K562 treated with DMSO at 1 percent for 48 hours (cell line): ENCODE data around the gene ZNF222. TPM values are rescaled to one million over a fixed set of nuclear protein-coding genes. Genes with fewer than 3 reads are reported as not detected.

Source experiments
- total RNA-seq: library from RNA; unstranded; fragments of 300-600 nt; gene quantifications from 2 replicates; pipeline ENCODE4 v1.2.3, GENCODE V29; 2022; ENCODE audit warnings: low replicate concordance; ENCODE audit errors: extremely low read depth

Gene ZNF222
- total RNA-seq = not detected in 2 replicates

DNA sequence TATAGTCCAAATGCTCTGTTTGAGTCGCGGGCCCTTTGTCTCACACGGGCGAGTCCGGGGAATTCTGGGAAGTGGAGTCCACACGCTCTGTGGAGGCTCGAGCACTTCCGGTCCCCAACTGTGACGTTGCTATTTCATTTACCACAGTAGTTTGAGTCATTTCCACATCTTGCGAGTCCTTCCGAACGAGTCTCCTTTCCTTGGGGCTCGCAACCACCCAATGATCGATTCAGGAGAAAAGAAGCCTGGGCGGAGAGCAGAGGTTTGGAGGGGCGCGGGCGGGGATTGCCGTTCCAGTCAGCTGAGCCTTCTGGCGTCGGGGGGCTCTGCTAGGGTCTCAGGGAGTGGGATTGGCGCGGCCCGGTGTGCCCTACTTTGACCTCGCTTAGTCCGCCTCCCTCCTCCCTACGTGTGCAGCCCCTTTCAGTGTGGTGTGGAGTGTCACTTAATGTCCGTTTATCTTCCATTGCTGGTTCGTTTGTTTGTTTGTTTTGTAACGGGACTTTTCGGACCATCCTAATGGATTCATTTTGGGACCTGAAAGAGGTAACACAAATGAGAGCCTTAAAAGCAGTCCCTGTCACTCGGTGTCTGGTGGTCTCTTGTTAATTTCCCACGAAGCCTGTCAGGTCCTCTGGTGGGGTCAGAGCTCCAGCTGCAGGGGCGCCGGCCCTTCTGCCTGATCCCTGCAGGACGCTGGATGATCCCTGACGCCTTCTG lies at the start of gene ZNF222:
Gene ZNF222, plus strand, starts transcription at position 163 of the 720 bp plus-strand sequence. Its CDS starts 58 bp downstream, at position 221.

DNA sequence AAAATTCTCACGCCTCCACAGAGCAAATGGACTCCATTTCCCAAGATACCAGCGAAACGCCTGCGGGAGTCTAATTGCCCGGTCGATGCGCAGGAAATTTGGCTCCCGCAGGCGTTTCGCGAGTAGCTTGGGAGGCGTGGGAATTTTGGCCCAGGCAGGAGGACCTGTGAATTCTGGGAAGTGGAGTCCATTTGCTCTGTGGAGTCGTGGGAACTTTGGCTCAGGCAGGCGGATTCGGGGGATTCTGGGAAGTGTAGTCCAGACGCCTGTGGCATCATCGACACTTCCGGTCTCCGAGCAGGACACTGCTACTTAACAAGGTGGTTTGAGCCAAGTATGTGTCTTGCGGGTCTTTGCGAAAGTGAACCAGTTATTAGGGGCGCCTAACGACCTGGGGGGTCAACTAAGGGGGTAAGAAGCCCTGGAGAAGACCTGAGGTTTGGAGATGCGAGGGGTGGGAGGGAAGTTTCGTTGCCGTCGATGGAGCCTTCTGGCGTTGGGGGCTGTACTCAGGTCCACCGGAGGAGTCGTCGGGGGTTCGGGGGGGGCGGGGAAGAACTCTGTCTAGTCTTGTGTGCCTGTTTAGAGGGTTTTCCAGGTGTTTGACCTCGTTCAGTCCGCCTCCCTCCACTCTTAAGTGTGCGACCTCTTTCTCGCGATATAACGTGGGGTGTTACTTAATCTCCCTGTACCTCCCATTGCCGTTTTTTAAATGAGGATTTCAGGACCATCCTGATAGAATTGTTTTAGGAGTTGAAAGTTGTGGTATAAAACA lies 41.1 kb upstream of the ZNF222 start, which contains the start of gene ZNF155:
Gene ZNF155, plus strand, starts transcription at position 277 of the 775 bp plus-strand sequence. CDS start 4,356 bp downstream, outside the sequence.

DNA sequence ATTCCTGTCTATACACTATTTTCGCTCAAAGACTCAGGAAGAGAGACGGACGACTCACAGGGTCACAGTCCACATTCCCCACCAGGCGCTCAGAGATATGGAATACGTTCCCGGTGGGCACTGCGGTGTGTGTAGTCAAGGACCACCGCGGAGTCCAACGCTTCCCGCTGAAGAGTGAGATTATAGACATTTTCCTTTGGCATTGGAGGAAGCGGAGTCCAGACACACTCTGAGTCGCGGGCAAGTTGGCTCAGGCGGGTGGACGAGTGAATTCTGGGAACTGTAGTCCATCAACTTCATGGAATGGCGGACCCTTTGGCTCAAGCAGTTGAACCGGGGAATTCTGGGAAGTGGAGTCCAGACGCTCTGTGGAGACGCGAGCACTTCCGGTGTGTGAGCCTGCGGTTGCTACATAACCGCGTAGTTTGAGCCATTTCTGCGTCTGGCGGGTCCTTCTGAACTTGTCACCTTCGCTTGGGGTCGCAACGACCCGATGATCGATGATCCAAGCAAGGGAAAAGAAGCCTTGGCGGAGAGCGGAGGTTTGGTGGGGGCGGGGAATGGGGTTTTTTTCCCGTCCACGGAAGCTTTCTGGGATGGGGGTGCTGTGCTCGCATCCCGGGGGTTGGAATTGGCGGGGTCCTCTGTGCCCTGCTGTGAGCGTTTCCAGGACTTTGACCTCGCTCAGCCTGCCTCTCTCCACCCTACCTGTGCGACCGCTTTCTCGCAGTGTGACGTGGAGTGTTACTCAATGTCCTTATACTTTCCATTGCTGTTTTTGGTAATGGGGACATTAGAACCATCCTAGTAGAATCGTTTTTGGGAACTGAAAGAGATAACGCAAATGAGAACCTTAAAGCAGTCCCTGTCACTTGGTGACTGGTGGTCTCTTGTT lies 22.4 kb upstream of the ZNF222 start, which contains the start of gene ZNF230:
Gene ZNF230, plus strand, starts transcription at position 392 of the 895 bp plus-strand sequence. CDS start 4,122 bp downstream, outside the sequence.

DNA sequence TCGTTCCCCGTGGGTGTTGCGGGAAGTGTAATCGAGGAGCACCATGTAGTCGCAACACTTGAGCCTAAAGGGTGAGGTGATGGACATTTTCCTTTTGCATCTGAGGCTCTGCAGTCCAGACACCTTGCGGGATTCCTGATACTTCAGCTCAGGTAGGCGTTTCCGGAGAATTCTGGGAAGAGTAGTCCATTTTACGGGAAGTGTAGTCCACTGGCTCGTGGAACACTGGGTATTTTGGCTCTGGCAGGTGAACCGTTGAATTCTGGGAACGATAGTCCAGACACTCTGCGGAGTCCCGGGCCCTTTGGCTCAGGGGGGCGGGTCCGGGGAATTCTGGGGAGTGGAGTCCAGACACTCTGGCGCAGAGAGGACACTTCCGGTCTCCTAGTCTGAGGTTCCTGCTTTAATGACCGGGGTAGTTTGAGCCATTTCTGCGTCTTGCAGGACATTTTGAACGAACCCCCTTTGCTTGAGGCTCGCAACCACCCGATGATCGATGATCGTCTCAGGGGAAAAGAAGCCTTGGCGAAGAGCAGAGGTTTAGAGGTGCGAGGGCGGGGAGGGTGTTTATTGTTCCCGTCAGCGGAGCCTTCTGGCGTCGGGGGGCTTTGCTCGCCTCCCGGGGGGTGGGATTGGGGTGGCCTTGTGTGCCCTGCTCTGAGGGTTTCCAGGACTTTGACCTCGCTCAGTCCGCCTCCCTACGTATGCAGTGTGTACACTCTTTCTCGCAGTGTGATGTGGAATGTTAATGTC lies 26.6 kb downstream of the ZNF222 start, which contains the start of gene ZNF223:
Gene ZNF223, plus strand, starts transcription at position 387 of the 753 bp plus-strand sequence. CDS start 3,141 bp downstream, outside the sequence.

DNA sequence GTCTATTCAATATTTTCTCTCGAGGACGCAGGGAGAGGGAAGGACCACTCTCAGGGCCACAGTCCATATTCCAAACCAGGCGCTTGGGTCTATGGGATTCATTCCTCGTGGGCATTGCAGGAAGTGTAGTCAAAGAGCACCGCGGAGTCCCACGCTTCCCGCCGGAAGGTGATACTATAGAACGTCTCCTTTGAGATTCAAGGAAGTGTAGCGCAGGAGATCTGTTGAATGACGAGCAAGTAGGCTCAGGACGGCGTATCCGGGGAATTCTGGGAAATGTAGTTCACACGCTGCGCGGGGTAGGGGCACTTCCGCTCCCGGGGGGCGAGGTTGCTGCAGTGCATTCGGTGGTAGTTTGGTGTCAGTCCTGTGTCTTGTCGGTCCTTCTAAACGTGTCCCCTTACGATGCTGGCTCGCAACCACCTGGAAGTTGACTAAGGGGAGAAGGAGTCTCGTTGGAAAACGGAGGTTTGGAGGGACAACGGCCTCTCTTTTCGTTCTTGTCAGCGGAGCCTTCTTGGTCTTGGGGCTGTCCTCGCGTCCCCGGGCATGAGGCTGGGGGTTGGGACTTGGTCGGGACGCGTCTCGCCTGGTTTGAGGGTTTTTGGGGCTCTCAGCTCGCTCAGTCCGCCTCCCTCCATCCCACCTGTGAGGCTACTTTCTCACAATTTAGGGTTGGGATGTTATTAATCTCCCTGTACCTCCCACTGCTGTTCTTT lies 46.8 kb downstream of the ZNF222 start, which contains the start of gene ZNF284:
Gene ZNF284, plus strand, starts transcription at position 336 of the 719 bp plus-strand sequence. CDS start 4,231 bp downstream, outside the sequence.

Other genes starting within 250 kb of the ZNF222 start
- not detected in 2 replicates for gene KCNN4, start 244.4 kb upstream of the ZNF222 start, total RNA-seq
- not detected in 2 replicates for gene LYPD5, start 222.9 kb upstream of the ZNF222 start, total RNA-seq
- gene ZNF283, start 198.1 kb upstream of the ZNF222 start, total RNA-seq = not detected in 2 replicates
- not detected in 2 replicates for gene ZNF404, start 141.4 kb upstream of the ZNF222 start, total RNA-seq
- gene ZNF45, start 90.1 kb upstream of the ZNF222 start, total RNA-seq = not detected in 2 replicates
- gene ZNF221, start 74.2 kb upstream of the ZNF222 start, total RNA-seq = not detected in 2 replicates
- gene ZNF155, start 41.2 kb upstream of the ZNF222 start, total RNA-seq = not detected in 2 replicates
- gene ZNF230, start 22.4 kb upstream of the ZNF222 start, total RNA-seq = not detected in 2 replicates
- not detected in 2 replicates for gene ZNF223, start 26.7 kb downstream of the ZNF222 start, total RNA-seq
- not detected in 2 replicates for gene ZNF284, start 46.8 kb downstream of the ZNF222 start, total RNA-seq
- gene ZNF224, start 69.0 kb downstream of the ZNF222 start, total RNA-seq = not detected in 2 replicates
- not detected in 2 replicates for gene ZNF225, start 88.0 kb downstream of the ZNF222 start, total RNA-seq
- not detected in 2 replicates for gene ZNF234, start 116.2 kb downstream of the ZNF222 start, total RNA-seq
- gene ZNF226, start 139.7 kb downstream of the ZNF222 start, total RNA-seq = not detected in 2 replicates
- gene ZNF227, start 187.2 kb downstream of the ZNF222 start, total RNA-seq = not detected in 2 replicates
- not detected in 2 replicates for gene ZNF233, start 234.5 kb downstream of the ZNF222 start, total RNA-seq